EL (cell line): ENCODE measurements around the gene DIP2A.
A peak's percentile ranks its signal among the peaks of the same experiment; 100 is the strongest.
"Not testable (repeated sequence)": the region's sequence is repeated elsewhere in the genome, so short reads cannot be mapped to it uniquely, and the experiment has no call there.

Experiments
- DNase-seq: peaks from one replicate; pipeline ENCODE4 v3.0.0-alpha.2; 2016

Gene DIP2A

GRCh38 chr21:46454142-46454541, 4.5 kb upstream of the DIP2A start:
- DNase-seq: no peak

DNA sequence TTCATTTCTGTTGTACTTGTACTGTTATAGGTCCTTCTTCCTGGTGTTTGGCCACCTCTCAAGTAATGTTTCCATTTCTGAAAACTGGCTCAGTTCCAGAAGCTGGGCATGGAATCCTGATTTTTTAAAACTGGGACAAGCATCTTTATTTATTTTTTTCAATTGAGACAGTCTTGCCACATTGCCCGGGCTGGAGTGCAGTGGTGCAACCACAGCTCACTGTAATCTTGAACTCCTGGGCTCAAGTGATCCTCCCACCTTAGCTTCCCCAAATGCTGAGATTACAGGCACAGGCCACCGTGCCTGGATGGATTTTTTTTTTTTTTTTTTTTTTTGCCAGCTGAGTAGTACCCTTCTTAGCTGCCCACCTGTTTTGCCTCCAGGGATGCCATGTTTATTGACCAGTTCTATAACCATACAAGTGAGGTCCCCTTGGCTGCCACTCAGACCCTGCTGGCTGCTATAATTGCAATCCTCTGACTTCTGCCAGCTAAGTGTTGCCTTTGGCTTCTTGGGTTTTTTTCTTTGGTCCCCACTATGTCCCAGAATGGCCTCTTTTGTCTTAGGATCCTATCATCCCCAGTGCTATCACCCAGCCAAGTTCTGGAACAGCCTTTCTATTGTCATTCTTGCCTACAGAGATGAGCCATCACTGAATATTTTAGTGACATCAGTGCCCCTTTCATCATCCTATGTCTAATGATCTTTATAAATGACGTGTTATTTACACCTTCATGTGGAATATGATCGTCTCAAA, 3.9 kb upstream of the DIP2A start:
- no peak for DNase-seq

- peak; percentile 65 for DNase-seq
Observed at GRCh38 chr21:46455575-46456385, 2.9 kb upstream of the DIP2A start.

GRCh38 chr21:46456750-46457149, 1.9 kb upstream of the DIP2A start:
- DNase-seq: no peak

- DNase-seq: peak; percentile 51
Observed at GRCh38 chr21:46457801-46458314, 833 bp upstream of the DIP2A start.

- no peak for DNase-seq
Observed at GRCh38 chr21:46459024-46459355, 299 bp downstream of the DIP2A start.

GRCh38 chr21:46459356-46460112, 843 bp downstream of the DIP2A start:
- DNase-seq: peak; percentile 55

GRCh38 chr21:46461909-46462308, 3.2 kb downstream of the DIP2A start:
- no peak for DNase-seq

DNA sequence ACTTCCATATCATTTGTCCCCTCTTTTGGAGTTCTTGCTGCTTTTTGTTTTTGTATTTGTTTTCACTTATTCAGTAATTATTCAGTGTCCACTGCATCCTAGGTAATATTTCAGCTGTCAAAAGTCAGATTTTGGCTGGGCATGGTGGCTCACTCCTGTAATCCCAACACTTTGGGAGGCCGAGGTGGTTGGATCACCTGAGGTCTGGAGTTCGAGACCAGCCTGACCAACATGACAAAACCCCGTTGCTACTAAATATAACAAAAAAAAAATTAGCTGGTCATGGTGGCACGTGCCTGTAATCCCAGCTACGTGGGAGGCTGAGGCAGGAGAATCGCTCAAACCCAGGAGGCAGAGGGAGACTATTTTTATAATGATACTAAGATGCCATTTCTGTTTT, 6.5 kb downstream of the DIP2A start:
- not testable (repeated sequence) for DNase-seq

DNA sequence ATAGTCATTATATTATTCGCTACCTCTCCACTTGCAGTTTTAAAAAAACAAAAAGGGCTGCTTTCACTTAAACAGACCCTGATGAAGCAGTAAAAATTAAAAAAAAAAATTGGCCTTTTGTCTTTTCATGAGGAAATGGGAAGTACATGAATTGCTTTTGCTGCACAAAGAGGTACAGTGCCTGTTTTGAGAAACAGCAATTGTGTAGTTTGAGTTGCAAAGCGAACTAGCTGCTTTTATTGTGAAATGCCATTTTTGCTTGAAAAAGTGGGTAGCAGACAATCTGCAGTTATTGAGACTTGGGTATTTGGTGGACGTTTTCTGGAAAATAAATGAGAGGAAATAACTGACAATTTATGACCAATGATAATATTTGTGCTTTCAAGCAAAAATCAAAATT, 7.0 kb downstream of the DIP2A start:
- DNase-seq: no peak

- no peak for DNase-seq
Observed at GRCh38 chr21:46468108-46468774, 9.6 kb downstream of the DIP2A start.

- DNase-seq: no peak
Observed at GRCh38 chr21:46469275-46469674, 10.6 kb downstream of the DIP2A start.

DNA sequence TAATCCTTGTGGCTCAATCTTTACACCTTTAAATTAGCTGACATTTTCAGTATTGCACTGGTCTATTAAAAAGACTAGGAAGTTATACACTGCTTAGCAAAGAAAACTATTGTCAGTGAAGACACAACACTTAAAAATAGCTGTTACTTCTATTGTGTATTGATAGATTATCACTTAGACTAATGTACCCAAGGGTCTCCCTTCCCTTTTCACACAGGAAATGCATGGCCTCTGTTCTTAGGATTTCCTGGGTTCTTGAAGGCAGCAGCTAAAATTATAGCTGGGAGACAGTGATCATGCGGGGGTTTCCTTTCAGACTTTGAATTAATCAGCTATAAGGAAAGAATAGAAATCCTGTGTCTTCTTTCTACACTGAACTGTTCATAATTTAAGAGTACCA, 12.8 kb downstream of the DIP2A start:
- no peak for DNase-seq

- no peak for DNase-seq
Observed at GRCh38 chr21:46472246-46472645, 13.6 kb downstream of the DIP2A start.

- DNase-seq: no peak
Observed at GRCh38 chr21:46474382-46474781, 15.7 kb downstream of the DIP2A start.

- DNase-seq: no peak
Observed at GRCh38 chr21:46475296-46475695, 16.6 kb downstream of the DIP2A start.

GRCh38 chr21:46477765-46478164, 19.1 kb downstream of the DIP2A start:
- no peak for DNase-seq

DNA sequence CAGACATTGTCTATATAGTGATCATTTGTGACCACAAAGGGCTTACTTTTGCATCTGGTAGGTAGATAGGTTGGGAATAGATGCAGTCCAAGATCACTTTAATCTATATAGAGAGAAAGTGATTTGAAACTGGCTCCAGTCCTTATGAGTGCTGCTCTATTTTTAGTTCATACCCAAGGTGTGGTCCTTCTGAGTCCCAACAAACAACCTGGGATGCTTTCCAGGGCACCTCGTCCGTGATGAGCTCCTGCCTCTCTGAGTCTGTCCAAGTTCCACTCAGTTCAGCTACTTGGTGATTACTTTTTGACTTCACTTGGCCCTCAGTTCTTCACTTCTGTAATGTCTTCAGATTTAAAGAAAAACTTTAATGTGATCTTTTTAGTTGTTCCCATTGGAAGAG, 20.2 kb downstream of the DIP2A start:
- DNase-seq: no peak

- DNase-seq: no peak
Observed at GRCh38 chr21:46480466-46480865, 21.8 kb downstream of the DIP2A start.

- no peak for DNase-seq
Observed at GRCh38 chr21:46482225-46482845, 23.6 kb downstream of the DIP2A start.

GRCh38 chr21:46482846-46483231, 24.1 kb downstream of the DIP2A start:
- DNase-seq: no peak
